K562 (cell line): Measurements from ENCODE around the gene METTL2A.
"Not testable (repeated sequence)": the region's sequence is repeated elsewhere in the genome, so short reads cannot be mapped to it uniquely, and the experiment has no call there.

Experiments used
- ERF ChIP-seq: fragments of 450-650 bp; formaldehyde crosslinking; IDR thresholded peaks from 2 replicates; pipeline ENCODE4 v1.4.0; 2020; ENCODE audit warnings: mild to moderate bottlenecking, mixed read lengths
- FOXK2 ChIP-seq, 2 experiments: fragments of 450-650 bp; IDR thresholded peaks in 1 of 2; conservative IDR thresholded peaks in 1 of 2; 2 replicates each; pipeline ENCODE4 v1.6.1; 2016; ENCODE audit warnings: low read depth in 2 of 2, mild to moderate bottlenecking in 1 of 2
- POLR2A ChIP-seq: fragments of 450-650 bp; conservative IDR thresholded peaks from 2 replicates; pipeline ENCODE4 v1.6.1; 2016
- TCF7 ChIP-seq: sonication (generic); IDR thresholded peaks from 2 replicates; pipeline ENCODE4 v1.6.1; 2016; ENCODE audit warnings: antibody characterized with exemption, borderline replicate concordance
- YY1 ChIP-seq, 3 experiments: IDR thresholded peaks; 2 replicates each; pipeline ENCODE4 v1.6.1; 2011; ENCODE audit warnings: low read length in 2 of 3, mild to moderate bottlenecking in 2 of 3, moderate library complexity in 2 of 3, borderline replicate concordance in 1 of 3, control low read depth in 1 of 3, low read depth in 1 of 3; ENCODE audit not compliant: insufficient read depth in 3 of 3, insufficient replicate concordance in 2 of 3, control insufficient read depth in 1 of 3, insufficient read length in 1 of 3; ENCODE audit errors: extremely low read depth in 1 of 3
- ZNF444 ChIP-seq: fragments of 250-450 bp; sonication (Bioruptor Pico); IDR thresholded peaks from 2 replicates; pipeline ENCODE4 v1.4.0; 2020; ENCODE audit warnings: mild to moderate bottlenecking, moderate library complexity
- TF ChIP-seq, protein P1 (sequence below): sonication (generic); formaldehyde crosslinking; IDR thresholded peaks from 2 replicates; pipeline ENCODE4 v1.8.0; 2023; ENCODE audit warnings: mild to moderate bottlenecking, missing genetic modification reagents
- TF ChIP-seq, protein P2 (sequence below): sonication (generic); formaldehyde crosslinking; IDR thresholded peaks from 2 replicates; pipeline ENCODE4 v1.8.1; 2023; ENCODE audit warnings: mild to moderate bottlenecking, missing genetic modification reagents, moderate library complexity

DNA sequence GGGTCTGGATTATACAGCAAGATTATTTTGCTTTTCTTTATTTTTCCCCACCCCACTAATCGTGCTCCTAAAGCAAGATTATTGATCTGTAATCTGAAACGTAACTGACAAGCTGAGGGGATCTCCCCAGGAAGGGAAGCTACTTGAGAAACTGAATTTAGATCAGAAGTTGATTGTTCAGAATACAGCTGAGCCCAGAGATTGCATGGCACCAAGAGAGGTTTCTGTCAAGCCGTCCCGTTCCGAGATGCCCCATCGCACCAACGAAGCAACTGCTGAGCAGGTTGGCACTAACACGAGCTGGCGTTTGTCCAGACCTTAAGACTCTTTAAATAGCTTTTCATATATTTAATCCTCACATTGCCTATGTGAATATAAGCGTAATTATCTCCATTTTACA lies 34.8 kb downstream of the METTL2A start:
- not testable (repeated sequence) for TF ChIP-seq POLR2A; ERF (CRISPR knock-in tag); ZNF444 (CRISPR knock-in tag); TCF7; YY1 (IDR thresholded peaks at IDR 0.05; ENCODE audit: borderline replicate concordance in 1 of 3, control insufficient read depth in 1 of 3, extremely low read depth in 1 of 3, insufficient read depth in 3 of 3, insufficient read length in 1 of 3, insufficient replicate concordance in 2 of 3, low read depth in 1 of 3, low read length in 2 of 3); FOXK2 (conservative IDR thresholded peaks at IDR 0.05 in 1 of 2, IDR thresholded peaks at IDR 0.05 in 1 of 2; ENCODE audit: low read depth in 2 of 2)
- TF ChIP-seq, protein P1, sequence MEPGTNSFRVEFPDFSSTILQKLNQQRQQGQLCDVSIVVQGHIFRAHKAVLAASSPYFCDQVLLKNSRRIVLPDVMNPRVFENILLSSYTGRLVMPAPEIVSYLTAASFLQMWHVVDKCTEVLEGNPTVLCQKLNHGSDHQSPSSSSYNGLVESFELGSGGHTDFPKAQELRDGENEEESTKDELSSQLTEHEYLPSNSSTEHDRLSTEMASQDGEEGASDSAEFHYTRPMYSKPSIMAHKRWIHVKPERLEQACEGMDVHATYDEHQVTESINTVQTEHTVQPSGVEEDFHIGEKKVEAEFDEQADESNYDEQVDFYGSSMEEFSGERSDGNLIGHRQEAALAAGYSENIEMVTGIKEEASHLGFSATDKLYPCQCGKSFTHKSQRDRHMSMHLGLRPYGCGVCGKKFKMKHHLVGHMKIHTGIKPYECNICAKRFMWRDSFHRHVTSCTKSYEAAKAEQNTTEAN (CRISPR knock-in tag) = not testable (repeated sequence)
- TF ChIP-seq, protein P2, sequence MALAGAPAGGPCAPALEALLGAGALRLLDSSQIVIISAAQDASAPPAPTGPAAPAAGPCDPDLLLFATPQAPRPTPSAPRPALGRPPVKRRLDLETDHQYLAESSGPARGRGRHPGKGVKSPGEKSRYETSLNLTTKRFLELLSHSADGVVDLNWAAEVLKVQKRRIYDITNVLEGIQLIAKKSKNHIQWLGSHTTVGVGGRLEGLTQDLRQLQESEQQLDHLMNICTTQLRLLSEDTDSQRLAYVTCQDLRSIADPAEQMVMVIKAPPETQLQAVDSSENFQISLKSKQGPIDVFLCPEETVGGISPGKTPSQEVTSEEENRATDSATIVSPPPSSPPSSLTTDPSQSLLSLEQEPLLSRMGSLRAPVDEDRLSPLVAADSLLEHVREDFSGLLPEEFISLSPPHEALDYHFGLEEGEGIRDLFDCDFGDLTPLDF (CRISPR knock-in tag) = not testable (repeated sequence)
